GM12865 (cell line): ENCODE data around the gene TMEM62.

Experiments
- DNase-seq: peaks from one replicate; pipeline ENCODE4 v3.0.0; 2010; ENCODE audit warnings: low read depth
- H3K4me3 ChIP-seq: 2 replicates; pipeline ENCODE4 v1.5.1; 2011; ENCODE audit warnings: mild to moderate bottlenecking, low read depth, low read length, control low read depth
- CTCF ChIP-seq: IDR thresholded peaks from 2 replicates; pipeline ENCODE4 v1.5.1; 2011; ENCODE audit warnings: low read length, control low read depth, low read depth, inconsistent platforms; ENCODE audit not compliant: insufficient read depth; ENCODE audit errors: missing control alignments

Gene TMEM62

GRCh38 chr15:43232289-43232874 lies 99.0 kb downstream of the TMEM62 start:
- no peak for DNase-seq
- TF ChIP-seq CTCF, result no peak

More at GRCh38 chr15:43232289-43232874, 99.0 kb downstream of the TMEM62 start:
- H3K4me3 ChIP-seq, result no peak overlapping the region
